ENCODE data around the gene TTLL11. TPM values are rescaled to one million over a fixed set of nuclear protein-coding genes. Genes with fewer than 3 reads are reported as not detected.

Gene TTLL11
- total RNA-seq, 1 donor from 2014 or later = 10.9 TPM

- no peak for DNase-seq (ENCODE audit: low spot score)
Observed at GRCh38 chr9:122110100-122110833, 17.2 kb upstream of the TTLL11 start.

- no peak for DNase-seq (ENCODE audit: low spot score)
Observed at GRCh38 chr9:122109035-122109813, 16.1 kb upstream of the TTLL11 start.

GRCh38 chr9:122107291-122107805 lies 14.2 kb upstream of the TTLL11 start:
- DNase-seq (ENCODE audit: low spot score) = no peak

GRCh38 chr9:122106576-122106975 lies 13.5 kb upstream of the TTLL11 start:
- DNase-seq (ENCODE audit: low spot score) = no peak

GRCh38 chr9:122103985-122104384 lies 10.9 kb upstream of the TTLL11 start:
- no peak for DNase-seq (ENCODE audit: low spot score)

- DNase-seq (ENCODE audit: low spot score) = peak; percentile 35
Observed at GRCh38 chr9:122102156-122102555, 9.0 kb upstream of the TTLL11 start.

- DNase-seq (ENCODE audit: low spot score) = peak; percentile 28
Observed at GRCh38 chr9:122100756-122101155, 7.6 kb upstream of the TTLL11 start.

- peak; percentile 84 for DNase-seq (ENCODE audit: low spot score)
Observed at GRCh38 chr9:122099271-122099869, 6.3 kb upstream of the TTLL11 start.

GRCh38 chr9:122097679-122098315 lies 4.7 kb upstream of the TTLL11 start:
- DNase-seq (ENCODE audit: low spot score) = peak; percentile 13

- DNase-seq (ENCODE audit: low spot score) = peak; percentile 4
Observed at GRCh38 chr9:122096620-122097415, 3.7 kb upstream of the TTLL11 start.

GRCh38 chr9:122095010-122095767 lies 2.1 kb upstream of the TTLL11 start:
- peak; percentile 54 for DNase-seq (ENCODE audit: low spot score)

GRCh38 chr9:122091682-122092592 lies 1.2 kb downstream of the TTLL11 start:
- DNase-seq (ENCODE audit: low spot score) = peak; percentile 45

GRCh38 chr9:122090981-122091380 lies 2.1 kb downstream of the TTLL11 start:
- DNase-seq (ENCODE audit: low spot score) = no peak

- DNase-seq (ENCODE audit: low spot score) = no peak
Observed at GRCh38 chr9:122090287-122090883, 2.7 kb downstream of the TTLL11 start.

- no peak for DNase-seq (ENCODE audit: low spot score)
Observed at GRCh38 chr9:122088880-122089706, 4.0 kb downstream of the TTLL11 start.

GRCh38 chr9:122087406-122088200 lies 5.5 kb downstream of the TTLL11 start:
- DNase-seq (ENCODE audit: low spot score) = no peak

- DNase-seq (ENCODE audit: low spot score) = no peak
Observed at GRCh38 chr9:122086873-122087272, 6.2 kb downstream of the TTLL11 start.
